NB4 (cell line): Measurements from ENCODE around the gene NR4A3.

ENCODE experiments used
- CTCF ChIP-seq: IDR thresholded peaks from one replicate; pipeline ENCODE4 v1.5.1; 2012; ENCODE audit warnings: low read depth, low read length
- MAX ChIP-seq: IDR thresholded peaks from 2 replicates; pipeline ENCODE4 v1.6.1; 2011; ENCODE audit warnings: low read depth, low read length
- POLR2A ChIP-seq: IDR thresholded peaks from 2 replicates; pipeline ENCODE4 v1.6.1; 2011; ENCODE audit warnings: mild to moderate bottlenecking; ENCODE audit not compliant: insufficient read length; ENCODE audit errors: extremely low read depth

DNA sequence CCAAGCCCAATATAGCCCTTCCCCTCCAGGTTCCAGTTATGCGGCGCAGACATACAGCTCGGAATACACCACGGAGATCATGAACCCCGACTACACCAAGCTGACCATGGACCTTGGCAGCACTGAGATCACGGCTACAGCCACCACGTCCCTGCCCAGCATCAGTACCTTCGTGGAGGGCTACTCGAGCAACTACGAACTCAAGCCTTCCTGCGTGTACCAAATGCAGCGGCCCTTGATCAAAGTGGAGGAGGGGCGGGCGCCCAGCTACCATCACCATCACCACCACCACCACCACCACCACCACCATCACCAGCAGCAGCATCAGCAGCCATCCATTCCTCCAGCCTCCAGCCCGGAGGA is 6.3 kb downstream of the NR4A3 start:
- TF ChIP-seq CTCF (no peak), POLR2A (no peak), MAX (no peak)
